Fibroblast of the aortic adventitia (primary cell): ENCODE data around the gene SLC7A1. TPM values are rescaled to one million over a fixed set of nuclear protein-coding genes. Genes with fewer than 3 reads are reported as not detected.

Experiments used
- DNase-seq: peaks from one replicate; pipeline ENCODE4 v3.0.0-alpha.2; 2010; ENCODE audit warnings: low read depth
- H3K4me3 ChIP-seq: 2 replicates; pipeline ENCODE4 v1.5.1; 2011; ENCODE audit warnings: low read depth, mild to moderate bottlenecking, control low read depth, low read length, moderate library complexity
- CTCF ChIP-seq: IDR thresholded peaks from 2 replicates; pipeline ENCODE4 v1.5.1; 2011; ENCODE audit warnings: mild to moderate bottlenecking, low read length, control low read depth, inconsistent platforms; ENCODE audit not compliant: insufficient read depth
- total RNA-seq: library from RNA; depleted of rRNA; stranded (reverse); fragments of >200 nt; gene quantifications from 2 replicates; pipeline ENCODE4 v1.2.3, GENCODE V29; 2012; ENCODE audit warnings: low replicate concordance

SLC7A1 gene
- total RNA-seq, 1 donor = 33.1 TPM

GRCh38 chr13:29570051-29570654, 25.3 kb downstream of the SLC7A1 start:
- no peak for TF ChIP-seq CTCF
- H3K4me3 ChIP-seq = no peak overlapping the region
- DNase-seq = no peak

GRCh38 chr13:29569253-29570050, 26.0 kb downstream of the SLC7A1 start:
- DNase-seq = no peak
- TF ChIP-seq CTCF = no peak
- no peak overlapping the region for H3K4me3 ChIP-seq

- H3K4me3 ChIP-seq = no peak overlapping the region
- no peak for DNase-seq
- TF ChIP-seq CTCF = no peak
Observed at GRCh38 chr13:29568731-29569130, 26.8 kb downstream of the SLC7A1 start.

GRCh38 chr13:29567411-29567810, 28.1 kb downstream of the SLC7A1 start:
- no peak overlapping the region for H3K4me3 ChIP-seq
- DNase-seq = no peak
- no peak for TF ChIP-seq CTCF

- no peak for TF ChIP-seq CTCF
- no peak for DNase-seq
Observed at GRCh38 chr13:29566206-29566605, 29.3 kb downstream of the SLC7A1 start.

GRCh38 chr13:29564818-29565217, 30.7 kb downstream of the SLC7A1 start:
- peak; percentile 41 for TF ChIP-seq CTCF
- no peak overlapping the region for H3K4me3 ChIP-seq
- DNase-seq = peak; percentile 23

More at GRCh38 chr13:29566206-29566605, 29.3 kb downstream of the SLC7A1 start:
- no peak overlapping the region for H3K4me3 ChIP-seq

GRCh38 chr13:29564373-29564772, 31.1 kb downstream of the SLC7A1 start:
- no peak for TF ChIP-seq CTCF
- DNase-seq = no peak
- no peak overlapping the region for H3K4me3 ChIP-seq
